Astrocyte (in vitro differentiated cells and primary cell): ENCODE results near the gene PIP5K1A.

Experiments used
- EZH2 ChIP-seq: IDR thresholded peaks from 2 replicates; pipeline ENCODE4 v1.6.1; 2012; ENCODE audit warnings: mild to moderate bottlenecking, low read length, inconsistent platforms; ENCODE audit not compliant: insufficient read depth
- TF ChIP-seq, protein P1 (sequence below): IDR thresholded peaks from 2 replicates; pipeline ENCODE4 v1.5.1; 2011; ENCODE audit warnings: low read depth, mild to moderate bottlenecking, inconsistent platforms, low read length, moderate library complexity; ENCODE audit not compliant: insufficient read depth

DNA sequence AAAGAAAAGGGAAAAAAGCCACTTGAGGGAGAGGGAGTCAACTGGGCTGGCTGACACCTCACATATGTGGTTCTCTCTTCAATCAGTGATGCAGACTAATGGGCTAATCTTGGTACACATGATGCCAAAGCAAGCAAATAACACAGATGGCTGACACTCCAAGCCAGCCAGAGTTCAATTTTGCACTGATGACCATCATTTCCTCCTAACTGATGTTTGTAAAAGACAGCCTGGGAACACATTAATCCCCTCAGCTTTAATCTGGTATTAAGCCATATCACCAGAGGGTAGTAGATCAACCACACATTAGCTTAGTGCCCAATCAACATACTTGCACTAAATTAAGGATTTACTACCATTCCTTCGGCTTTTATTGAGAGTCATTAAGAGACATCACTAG is 11.1 kb upstream of the PIP5K1A start:
- TF ChIP-seq, protein P1, sequence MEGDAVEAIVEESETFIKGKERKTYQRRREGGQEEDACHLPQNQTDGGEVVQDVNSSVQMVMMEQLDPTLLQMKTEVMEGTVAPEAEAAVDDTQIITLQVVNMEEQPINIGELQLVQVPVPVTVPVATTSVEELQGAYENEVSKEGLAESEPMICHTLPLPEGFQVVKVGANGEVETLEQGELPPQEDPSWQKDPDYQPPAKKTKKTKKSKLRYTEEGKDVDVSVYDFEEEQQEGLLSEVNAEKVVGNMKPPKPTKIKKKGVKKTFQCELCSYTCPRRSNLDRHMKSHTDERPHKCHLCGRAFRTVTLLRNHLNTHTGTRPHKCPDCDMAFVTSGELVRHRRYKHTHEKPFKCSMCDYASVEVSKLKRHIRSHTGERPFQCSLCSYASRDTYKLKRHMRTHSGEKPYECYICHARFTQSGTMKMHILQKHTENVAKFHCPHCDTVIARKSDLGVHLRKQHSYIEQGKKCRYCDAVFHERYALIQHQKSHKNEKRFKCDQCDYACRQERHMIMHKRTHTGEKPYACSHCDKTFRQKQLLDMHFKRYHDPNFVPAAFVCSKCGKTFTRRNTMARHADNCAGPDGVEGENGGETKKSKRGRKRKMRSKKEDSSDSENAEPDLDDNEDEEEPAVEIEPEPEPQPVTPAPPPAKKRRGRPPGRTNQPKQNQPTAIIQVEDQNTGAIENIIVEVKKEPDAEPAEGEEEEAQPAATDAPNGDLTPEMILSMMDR: no peak
- TF ChIP-seq EZH2: no peak
